Nephron progenitor cell (in vitro differentiated cells): ENCODE results near the gene HSD17B1.
"Not testable (repeated sequence)": the region's sequence is repeated elsewhere in the genome, so short reads cannot be mapped to it uniquely, and the experiment has no call there.

Experiments
- DNase-seq: peaks from one replicate; pipeline ENCODE4 v3.0.0; 2021
- H3K27ac Mint-ChIP-seq: 2 replicates; pipeline ENCODE4 v1.8.0; 2021; ENCODE audit warnings: mild to moderate bottlenecking, moderate library complexity, mixed read lengths
- H3K27me3 Mint-ChIP-seq: 2 replicates; pipeline ENCODE4 v1.8.0; 2021; ENCODE audit warnings: mild to moderate bottlenecking, low read depth, mixed read lengths; ENCODE audit not compliant: poor library complexity
- H3K36me3 Mint-ChIP-seq: 2 replicates; pipeline ENCODE4 v1.8.0; 2021; ENCODE audit warnings: low read depth, mixed read lengths
- H3K4me1 Mint-ChIP-seq: 2 replicates; pipeline ENCODE4 v1.8.0; 2021; ENCODE audit warnings: mixed read lengths
- H3K4me3 Mint-ChIP-seq: 2 replicates; pipeline ENCODE4 v1.8.0; 2021; ENCODE audit warnings: mild to moderate bottlenecking, moderate library complexity, mixed read lengths
- H3K9me3 Mint-ChIP-seq: 2 replicates; pipeline ENCODE4 v1.8.0; 2021; ENCODE audit warnings: mild to moderate bottlenecking, moderate library complexity, mixed read lengths
- CTCF ChIP-seq: fragments of 200-600 bp; sonication (generic); IDR thresholded peaks from 2 replicates; pipeline ENCODE4 v1.5.0; 2021; ENCODE audit warnings: antibody characterized with exemption

Gene HSD17B1

GRCh38 chr17:42555961-42556617 is 3.4 kb downstream of the HSD17B1 start:
- not testable (repeated sequence) for H3K27ac Mint-ChIP-seq, DNase-seq, H3K27me3 Mint-ChIP-seq, H3K36me3 Mint-ChIP-seq, H3K9me3 Mint-ChIP-seq
- TF ChIP-seq CTCF, result peak; percentile 19
- H3K4me3 Mint-ChIP-seq, result peak overlapping the region; percentile 88
- H3K4me1 Mint-ChIP-seq, result peaks cover 55% of the 10 kb centered on the region

GRCh38 chr17:42559075-42559474 is 6.4 kb downstream of the HSD17B1 start:
- H3K27ac Mint-ChIP-seq, result no peak overlapping the region
- peaks cover 55% of the 10 kb centered on the region for H3K4me1 Mint-ChIP-seq
- TF ChIP-seq CTCF, result no peak
- no peak for DNase-seq
- H3K9me3 Mint-ChIP-seq, result no peaks in the 10 kb centered on the region
- H3K36me3 Mint-ChIP-seq, result no peaks in the 10 kb centered on the region
- no peaks in the 10 kb centered on the region for H3K27me3 Mint-ChIP-seq
- no peak overlapping the region for H3K4me3 Mint-ChIP-seq

DNA sequence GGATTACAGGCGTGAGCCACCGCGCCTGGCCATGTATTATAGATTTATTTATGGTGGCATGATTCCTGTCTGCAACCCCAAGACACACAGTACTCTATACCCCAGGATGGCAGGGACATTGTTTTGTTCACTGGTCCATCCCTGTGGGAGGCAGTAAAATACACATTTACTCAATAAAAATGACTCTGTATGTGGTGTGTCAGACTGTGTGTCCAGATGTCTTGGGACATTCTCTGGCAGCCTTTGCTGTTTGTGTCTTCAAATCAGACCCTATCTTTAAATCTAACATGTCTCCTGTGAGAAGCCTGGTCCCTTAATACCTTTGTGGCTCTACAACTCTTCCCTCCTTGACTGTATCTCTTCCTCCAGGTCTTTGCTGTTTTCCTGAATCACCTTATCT is 7.5 kb downstream of the HSD17B1 start:
- H3K27ac Mint-ChIP-seq, result peak overlapping the region; percentile 40
- no peaks in the 10 kb centered on the region for H3K9me3 Mint-ChIP-seq
- peaks cover 51% of the 10 kb centered on the region for H3K4me1 Mint-ChIP-seq
- no peak for TF ChIP-seq CTCF
- no peaks in the 10 kb centered on the region for H3K36me3 Mint-ChIP-seq
- H3K27me3 Mint-ChIP-seq, result no peaks in the 10 kb centered on the region
- DNase-seq, result no peak
- H3K4me3 Mint-ChIP-seq, result peak overlapping the region; percentile 70

- no peak for TF ChIP-seq CTCF
- Mint-ChIP-seq H3K4me1 (peaks cover 40% of the 10 kb centered on the region), H3K9me3 (no peaks in the 10 kb centered on the region), H3K36me3 (no peaks in the 10 kb centered on the region), H3K4me3 (peak within 1 kb of the TSS; percentile 90), H3K27me3 (no peaks in the 10 kb centered on the region), H3K27ac (peak within 1 kb of the TSS; percentile 85)
- peak; percentile 85 for DNase-seq
Measured at GRCh38 chr17:42561897-42562387, 9.2 kb downstream of the HSD17B1 start, which contains the start of gene COASY. Gene COASY, plus strand, starts transcription at chr17:42562148. Its CDS starts 475 bp downstream, at chr17:42562623.

DNA sequence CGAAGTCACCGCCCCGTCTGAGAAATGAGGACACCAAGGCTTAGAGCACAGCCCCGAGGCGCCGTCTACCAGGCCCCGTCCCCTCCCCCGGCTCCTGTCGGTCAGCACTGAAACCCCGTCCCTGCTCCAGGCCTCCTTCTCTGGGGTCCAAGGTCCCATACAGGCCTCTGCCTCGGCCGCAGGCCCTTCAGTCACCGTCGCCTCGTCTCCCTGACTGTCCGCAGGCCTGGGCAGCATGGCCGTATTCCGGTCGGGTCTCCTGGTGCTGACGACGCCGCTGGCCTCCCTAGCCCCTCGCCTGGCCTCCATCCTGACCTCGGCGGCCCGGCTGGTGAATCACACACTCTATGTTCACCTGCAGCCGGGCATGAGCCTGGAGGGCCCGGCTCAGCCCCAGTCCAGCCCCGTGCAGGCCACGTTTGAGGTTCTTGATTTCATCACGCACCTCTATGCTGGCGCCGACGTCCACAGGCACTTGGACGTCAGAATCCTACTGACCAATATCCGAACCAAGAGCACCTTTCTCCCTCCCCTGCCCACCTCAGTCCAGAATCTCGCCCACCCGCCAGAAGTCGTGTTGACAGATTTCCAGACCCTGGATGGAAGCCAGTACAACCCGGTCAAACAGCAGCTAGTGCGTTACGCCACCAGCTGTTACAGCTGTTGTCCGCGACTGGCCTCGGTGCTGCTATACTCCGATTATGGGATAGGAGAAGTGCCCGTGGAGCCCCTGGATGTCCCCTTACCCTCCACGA is 9.8 kb downstream of the HSD17B1 start:
- peak overlapping the region; percentile 85 for H3K27ac Mint-ChIP-seq
- no peaks in the 10 kb centered on the region for H3K27me3 Mint-ChIP-seq

More for the DNA sequence above, 9.8 kb downstream of the HSD17B1 start:
- H3K4me3 Mint-ChIP-seq, result peak overlapping the region; percentile 90
- H3K9me3 Mint-ChIP-seq, result no peaks in the 10 kb centered on the region
- peak; percentile 46 for DNase-seq
- peaks cover 36% of the 10 kb centered on the region for H3K4me1 Mint-ChIP-seq
- H3K36me3 Mint-ChIP-seq, result peaks cover under 1% of the 10 kb centered on the region
- TF ChIP-seq CTCF, result no peak
